Subcutaneous adipose tissue (tissue), 4 donors: ENCODE measurements around the gene TAC4. TPM values are rescaled to one million over a fixed set of nuclear protein-coding genes. Genes with fewer than 3 reads are reported as not detected.

Experiments used
- total RNA-seq, 4 donors: library from RNA; depleted of rRNA; stranded (reverse); fragments of >200 nt; gene quantifications; one replicate each; pipeline ENCODE4 v1.1.0, GENCODE V29; 2016
- TF ChIP-seq, protein P1 (sequence below): fragments of 450-650 bp; IDR thresholded peaks from one replicate; pipeline ENCODE4 v1.5.1; 2016; ENCODE audit warnings: low read depth, mild to moderate bottlenecking, control low read depth, antibody characterized with exemption, moderate library complexity

Gene TAC4
- total RNA-seq, 4 donors from 2014 or later, result not detected

DNA sequence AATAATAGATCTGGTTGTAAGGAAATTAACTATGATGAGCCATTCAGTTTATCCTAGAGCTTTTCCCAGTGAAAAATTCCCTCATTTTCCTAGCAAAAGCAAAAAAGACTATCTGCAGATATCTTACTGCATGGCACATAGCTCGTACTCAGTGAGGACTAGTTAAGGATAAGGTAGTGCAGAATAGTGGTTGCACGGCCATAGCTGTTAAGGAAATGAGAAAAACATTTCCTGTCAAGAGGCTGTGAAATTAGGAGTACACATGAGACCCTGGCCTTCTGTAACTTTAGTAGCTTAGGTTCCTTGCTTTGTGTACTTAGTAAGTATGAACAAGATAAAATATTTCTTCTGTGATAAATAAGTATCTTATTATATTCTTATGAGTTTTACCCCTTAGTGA is 49.1 kb downstream of the TAC4 start:
- TF ChIP-seq, protein P1, sequence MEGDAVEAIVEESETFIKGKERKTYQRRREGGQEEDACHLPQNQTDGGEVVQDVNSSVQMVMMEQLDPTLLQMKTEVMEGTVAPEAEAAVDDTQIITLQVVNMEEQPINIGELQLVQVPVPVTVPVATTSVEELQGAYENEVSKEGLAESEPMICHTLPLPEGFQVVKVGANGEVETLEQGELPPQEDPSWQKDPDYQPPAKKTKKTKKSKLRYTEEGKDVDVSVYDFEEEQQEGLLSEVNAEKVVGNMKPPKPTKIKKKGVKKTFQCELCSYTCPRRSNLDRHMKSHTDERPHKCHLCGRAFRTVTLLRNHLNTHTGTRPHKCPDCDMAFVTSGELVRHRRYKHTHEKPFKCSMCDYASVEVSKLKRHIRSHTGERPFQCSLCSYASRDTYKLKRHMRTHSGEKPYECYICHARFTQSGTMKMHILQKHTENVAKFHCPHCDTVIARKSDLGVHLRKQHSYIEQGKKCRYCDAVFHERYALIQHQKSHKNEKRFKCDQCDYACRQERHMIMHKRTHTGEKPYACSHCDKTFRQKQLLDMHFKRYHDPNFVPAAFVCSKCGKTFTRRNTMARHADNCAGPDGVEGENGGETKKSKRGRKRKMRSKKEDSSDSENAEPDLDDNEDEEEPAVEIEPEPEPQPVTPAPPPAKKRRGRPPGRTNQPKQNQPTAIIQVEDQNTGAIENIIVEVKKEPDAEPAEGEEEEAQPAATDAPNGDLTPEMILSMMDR, result no peak

DNA sequence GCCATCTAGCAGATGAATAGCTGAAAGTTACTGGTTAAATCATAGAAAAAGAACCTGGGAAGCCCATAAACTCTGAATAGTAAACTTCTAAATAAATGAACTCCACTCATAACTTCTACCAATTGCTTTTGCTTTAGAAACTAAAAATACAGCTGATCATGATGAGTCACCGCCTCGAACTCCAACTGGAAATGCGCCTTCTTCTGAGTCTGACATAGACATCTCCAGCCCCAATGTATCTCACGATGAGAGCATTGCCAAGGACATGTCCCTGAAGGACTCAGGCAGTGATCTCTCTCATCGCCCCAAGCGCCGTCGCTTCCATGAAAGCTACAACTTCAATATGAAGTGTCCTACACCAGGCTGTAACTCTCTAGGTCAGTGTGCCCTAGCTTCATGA is 49.7 kb downstream of the TAC4 start:
- TF ChIP-seq, protein P1, result no peak

DNA sequence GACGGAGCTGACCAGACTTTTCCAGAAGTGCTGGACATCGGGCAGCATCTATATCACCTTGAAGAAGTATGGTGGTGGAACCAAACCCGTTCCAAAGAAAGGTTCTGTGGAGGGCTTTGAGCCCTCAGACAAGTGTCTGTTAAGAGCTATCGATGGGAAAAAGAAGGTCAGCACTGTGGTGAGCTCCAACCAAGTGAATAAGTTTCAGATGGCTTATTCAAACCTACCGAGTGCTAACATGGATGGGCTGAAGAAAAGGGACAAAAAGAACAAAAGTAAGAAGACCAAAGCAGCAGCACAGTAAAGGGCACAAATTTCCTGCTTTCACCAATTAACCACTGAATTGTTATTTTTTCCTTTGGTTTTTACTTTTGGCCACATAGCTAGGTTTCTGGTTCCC is 52.5 kb downstream of the TAC4 start:
- TF ChIP-seq, protein P1, result no peak

DNA sequence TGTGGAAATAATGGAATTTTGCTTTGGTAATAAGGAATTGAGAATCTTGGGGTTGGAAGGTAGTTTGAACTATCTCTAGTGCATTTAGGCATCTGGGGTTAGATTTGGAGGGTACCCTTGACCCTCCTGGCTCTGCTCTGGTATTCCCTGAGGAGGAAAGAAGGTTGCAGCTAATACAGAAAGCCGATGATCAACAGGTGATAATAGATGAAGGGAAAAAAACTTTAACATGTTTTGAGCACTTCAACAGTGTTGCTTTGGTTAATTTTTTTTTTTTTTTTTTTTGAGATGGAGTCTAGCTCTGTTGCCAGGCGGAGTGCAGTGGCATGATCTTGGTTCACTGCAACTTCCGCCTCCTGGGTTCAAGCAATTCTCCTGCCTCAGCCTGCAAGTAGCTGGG is 54.6 kb downstream of the TAC4 start:
- TF ChIP-seq, protein P1, result no peak

DNA sequence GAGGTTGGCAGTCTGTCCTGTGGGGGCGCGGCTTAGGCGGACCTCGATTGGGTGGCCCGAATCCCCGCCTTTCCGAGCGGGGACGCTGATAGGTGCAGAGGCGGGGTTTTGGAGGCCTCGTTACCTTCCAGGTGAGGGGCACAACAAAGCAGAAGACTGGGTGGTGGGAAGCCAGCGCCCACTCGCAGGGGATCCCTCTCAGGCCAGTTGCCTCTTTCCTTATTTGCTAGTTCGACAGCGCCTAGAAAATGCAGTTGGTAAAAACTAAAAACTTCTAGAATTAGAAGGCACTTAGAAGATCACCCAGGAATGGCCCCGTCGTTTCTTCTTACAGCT is 58.7 kb downstream of the TAC4 start:
- TF ChIP-seq, protein P1, result no peak

DNA sequence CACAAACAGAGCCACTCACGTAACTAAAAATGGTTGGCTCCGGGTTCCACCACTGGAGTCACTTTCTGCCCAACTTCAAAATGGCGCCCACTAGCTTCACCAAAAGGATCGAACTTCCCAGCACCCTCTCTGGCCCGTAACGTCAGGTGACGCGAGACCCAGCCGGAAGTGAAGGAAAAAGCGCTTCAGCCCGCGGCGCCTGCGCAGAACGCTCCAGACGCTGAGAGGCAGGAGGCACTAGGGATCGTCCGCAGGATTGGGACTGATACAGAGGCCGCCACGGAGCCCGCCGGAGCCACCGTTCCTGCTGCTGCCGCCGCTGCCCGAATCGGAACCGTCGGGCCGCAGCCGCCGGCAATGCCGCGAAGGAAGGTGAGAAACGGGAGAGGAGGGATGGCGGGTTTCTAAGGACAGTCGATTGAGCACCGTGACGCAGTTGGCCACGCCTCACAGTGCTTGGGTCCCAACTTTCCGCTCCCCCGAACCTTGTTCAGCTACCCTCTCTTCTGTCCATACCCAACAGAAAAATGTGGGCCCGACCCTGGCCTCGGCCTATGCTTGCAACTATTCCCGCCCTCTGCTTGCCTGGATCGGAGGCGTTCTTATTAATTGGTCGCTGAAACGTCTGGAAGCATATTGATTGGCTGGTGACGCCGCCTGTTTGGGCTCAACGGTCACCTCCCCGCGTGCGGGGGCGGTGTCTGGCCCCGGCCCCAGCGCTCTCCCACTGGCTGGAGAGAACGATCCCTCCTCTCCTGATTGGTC is 59.2 kb downstream of the TAC4 start, which contains the start of gene KAT7:
Gene KAT7 (plus strand): TSS at position 204 of the 765 bp plus-strand sequence. CDS start 154 bp downstream, at position 358.
- TF ChIP-seq, protein P1, result no peak

Other genes with a start within 250 kb of the TAC4 start
- gene SPOP, start 170.0 kb downstream of the TAC4 start, total RNA-seq, result 10 to 100 TPM; 44.5 to 91.5 (median 65.5) TPM
- 10 to 100 TPM; 26.8 to 42.2 (median 33.3) TPM for gene SLC35B1, start 140.1 kb downstream of the TAC4 start, total RNA-seq
- gene FAM117A, start 83.9 kb downstream of the TAC4 start, total RNA-seq, result 10 to 100 TPM in 1 of 4 donors, 1 to 10 TPM in 3; 3.9 to 19.4 (median 8.4) TPM
- 10 to 100 TPM; 22.8 to 42.8 (median 33.3) TPM for gene KAT7, start 59.4 kb downstream of the TAC4 start, total RNA-seq
- 1 to 10 TPM in 1 of 4 donors, under 1 TPM in 1, not detected in 2; 0.34 to 1.3 TPM for gene DLX4, start 121.1 kb upstream of the TAC4 start, total RNA-seq
- under 1 TPM in 1 of 4 donors, not detected in 3; 0.34 TPM for gene DLX3, start 147.2 kb upstream of the TAC4 start, total RNA-seq
- gene ITGA3, start 208.0 kb upstream of the TAC4 start, total RNA-seq, result 10 to 100 TPM in 3 of 4 donors, 1 to 10 TPM in 1; 9.0 to 98.8 (median 19.3) TPM
- 100 to 1,000 TPM in 1 of 4 donors, 10 to 100 TPM in 3; 37.4 to 157 (median 43.1) TPM for gene PDK2, start 247.3 kb upstream of the TAC4 start, total RNA-seq